HepG2 (cell line): ENCODE results near the gene SH2D3A. TPM values are rescaled to one million over a fixed set of nuclear protein-coding genes. Genes with fewer than 3 reads are reported as not detected.

ENCODE experiments used
- CHCHD3 ChIP-seq: sonication (generic); formaldehyde crosslinking; IDR thresholded peaks from 2 replicates; pipeline ENCODE4 v1.8.0; 2022; ENCODE audit warnings: mild to moderate bottlenecking, missing genetic modification reagents, moderate library complexity
- DNMT3B ChIP-seq: conservative IDR thresholded peaks from 2 replicates; pipeline ENCODE4 v1.6.1; 2016; ENCODE audit warnings: missing biosample characterization, control low read depth
- FIP1L1 ChIP-seq: fragments of 200-400 bp; formaldehyde crosslinking; IDR thresholded peaks from 2 replicates; pipeline ENCODE4 v1.6.1; 2018; ENCODE audit warnings: low read depth, mild to moderate bottlenecking, low read length, moderate library complexity, borderline replicate concordance; ENCODE audit not compliant: insufficient read depth
- HHEX ChIP-seq: IDR thresholded peaks from 2 replicates; pipeline ENCODE4 v1.6.1; 2016; ENCODE audit warnings: control low read depth
- HNRNPLL ChIP-seq: fragments of 200-400 bp; formaldehyde crosslinking; IDR thresholded peaks from 2 replicates; pipeline ENCODE4 v1.6.1; 2017; ENCODE audit warnings: mild to moderate bottlenecking, low read depth, low read length; ENCODE audit not compliant: poor library complexity, severe bottlenecking
- ISL2 ChIP-seq: sonication (generic); formaldehyde crosslinking; IDR thresholded peaks from 2 replicates; pipeline ENCODE4 v1.5.0; 2020; ENCODE audit warnings: missing genetic modification reagents
- SATB2 ChIP-seq: sonication (generic); formaldehyde crosslinking; IDR thresholded peaks from 2 replicates; pipeline ENCODE4 v1.5.0; 2020; ENCODE audit warnings: missing genetic modification reagents
- SCMH1 ChIP-seq: sonication (generic); formaldehyde crosslinking; IDR thresholded peaks from 2 replicates; pipeline ENCODE4 v1.9.0; 2021; ENCODE audit warnings: missing genetic modification reagents, mild to moderate bottlenecking, borderline replicate concordance
- SETDB1 ChIP-seq: sonication (generic); formaldehyde crosslinking; IDR thresholded peaks from 2 replicates; pipeline ENCODE4 v1.5.1; 2020; ENCODE audit warnings: missing genetic modification reagents, mild to moderate bottlenecking, borderline replicate concordance
- SP140L ChIP-seq: sonication (generic); formaldehyde crosslinking; IDR thresholded peaks from 2 replicates; pipeline ENCODE4 v1.4.0; 2020; ENCODE audit warnings: missing genetic modification reagents, borderline replicate concordance
- SRSF4 ChIP-seq: fragments of 200-400 bp; formaldehyde crosslinking; IDR thresholded peaks from one replicate; pipeline ENCODE4 v1.6.1; 2018; ENCODE audit warnings: mild to moderate bottlenecking, low read depth, low read length, moderate library complexity; ENCODE audit not compliant: poor library complexity, severe bottlenecking
- ZNF10 ChIP-seq: sonication (generic); formaldehyde crosslinking; IDR thresholded peaks from 2 replicates; pipeline ENCODE4 v1.4.0; 2020; ENCODE audit warnings: mild to moderate bottlenecking, low read depth, missing genetic modification reagents, borderline replicate concordance
- ZNF136 ChIP-seq: sonication (generic); formaldehyde crosslinking; IDR thresholded peaks from 2 replicates; pipeline ENCODE4 v1.8.1; 2022; ENCODE audit warnings: low read depth, mild to moderate bottlenecking, moderate library complexity, missing genetic modification reagents
- ZNF138 ChIP-seq: sonication (generic); formaldehyde crosslinking; IDR thresholded peaks from 2 replicates; pipeline ENCODE4 v1.5.0; 2020; ENCODE audit warnings: mild to moderate bottlenecking, low read depth, missing genetic modification reagents
- ZNF530 ChIP-seq: sonication (generic); formaldehyde crosslinking; IDR thresholded peaks from 2 replicates; pipeline ENCODE4 v1.5.0; 2020; ENCODE audit warnings: low read depth, mild to moderate bottlenecking, missing genetic modification reagents
- ZNF7 ChIP-seq: IDR thresholded peaks from 2 replicates; pipeline ENCODE4 v1.6.1; 2016; ENCODE audit warnings: missing biosample characterization, missing genetic modification reagents
- ZNF704 ChIP-seq: sonication (generic); formaldehyde crosslinking; IDR thresholded peaks from 2 replicates; pipeline ENCODE4 v1.8.1; 2023; ENCODE audit warnings: mild to moderate bottlenecking, inconsistent platforms, moderate library complexity, missing genetic modification reagents, borderline replicate concordance
- polyA plus RNA-seq, 8 experiments: library from polyadenylated mRNA; depleted of rRNA in 3 of 8; stranded (reverse) in 7 of 8; unstranded in 1 of 8; fragments of >200 nt; fragmentation: Illumina TruSeq in 4 of 8; extraction: Trizol in 4 of 8; gene quantifications; 2 replicates each; pipeline versions ENCODE4 v1.2.1 to v1.2.3, GENCODE V29; 2011 to 2016; ENCODE audit warnings: low read depth in 4 of 8, missing spikeins in 1 of 8, mixed read lengths in 1 of 8; ENCODE audit not compliant: insufficient read depth in 1 of 8
- total RNA-seq, 5 experiments: library from RNA; depleted of rRNA; stranded (reverse); fragments of >200 nt; fragmentation: Illumina TruSeq; extraction: Trizol; gene quantifications; 2 replicates each; pipeline ENCODE4 v1.2.3, GENCODE V29; 2016; ENCODE audit warnings: low read depth in 1 of 5
- TF ChIP-seq, protein P1 (sequence below), 2 experiments: sonication (generic) in 1 of 2; formaldehyde crosslinking in 1 of 2; IDR thresholded peaks; 2 replicates each; pipeline versions ENCODE4 v1.5.1 to v1.6.1; 2011 to 2020; ENCODE audit warnings: borderline replicate concordance in 1 of 2, low read depth in 1 of 2, low read length in 1 of 2, mild to moderate bottlenecking in 1 of 2, missing genetic modification reagents in 1 of 2, moderate library complexity in 1 of 2
- TF ChIP-seq, protein P2 (sequence below): sonication (generic); formaldehyde crosslinking; IDR thresholded peaks from 2 replicates; pipeline ENCODE4 v1.4.0; 2020; ENCODE audit warnings: missing genetic modification reagents, borderline replicate concordance
- TF ChIP-seq, protein P3 (sequence below): sonication (generic); formaldehyde crosslinking; IDR thresholded peaks from 2 replicates; pipeline ENCODE4 v1.5.1; 2020; ENCODE audit warnings: mild to moderate bottlenecking, moderate library complexity, missing genetic modification reagents

SH2D3A gene
- total and polyA plus RNA-seq, 2 of the 13 experiments (the other 11 are each of a cell fraction or from before 2014, with no cell fraction given), result 1.0 to 2.2 TPM

DNA sequence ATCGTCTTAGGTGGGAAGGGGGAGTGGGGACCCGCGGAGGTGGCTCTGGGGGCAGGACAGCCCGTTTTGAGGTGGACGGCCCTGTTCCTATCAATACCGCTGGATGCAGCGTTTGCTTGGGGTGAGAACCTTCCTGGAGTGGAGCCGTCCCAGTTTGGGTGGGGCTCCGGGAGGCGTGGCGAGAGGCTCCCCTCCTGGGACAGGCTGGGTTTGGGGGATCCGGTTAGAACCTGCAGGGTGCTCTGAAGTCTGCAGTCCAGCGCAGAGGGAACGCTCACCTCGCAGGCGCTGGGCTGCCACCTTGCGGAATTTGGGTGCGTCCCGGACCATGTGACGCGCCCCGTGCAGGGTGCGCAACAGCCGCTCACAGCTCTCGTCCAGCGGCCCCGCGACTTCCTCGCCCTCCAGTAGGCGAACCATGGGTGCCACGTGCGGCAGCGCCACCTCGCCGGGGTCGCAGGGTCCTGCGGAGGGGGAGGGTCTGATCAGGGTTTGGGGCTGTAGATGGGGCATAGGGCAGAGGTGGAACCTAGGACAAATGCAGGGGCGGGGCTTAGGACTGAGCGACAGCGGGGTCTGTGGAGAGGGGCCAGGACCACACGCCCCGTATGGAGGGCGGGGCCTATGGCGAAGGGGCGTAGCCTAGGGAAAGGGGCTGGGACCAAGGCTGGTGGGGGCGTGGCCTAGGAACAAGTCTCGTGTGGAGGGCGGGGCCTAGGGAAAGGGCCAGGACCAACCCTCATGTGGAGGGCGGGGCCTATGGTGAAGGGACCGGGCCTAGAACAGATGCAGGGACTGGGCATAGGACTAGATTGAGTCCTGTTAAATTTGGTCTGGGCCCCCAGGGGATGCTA lies 13.8 kb downstream of the SH2D3A start (continued):
- TF ChIP-seq, protein P1, sequence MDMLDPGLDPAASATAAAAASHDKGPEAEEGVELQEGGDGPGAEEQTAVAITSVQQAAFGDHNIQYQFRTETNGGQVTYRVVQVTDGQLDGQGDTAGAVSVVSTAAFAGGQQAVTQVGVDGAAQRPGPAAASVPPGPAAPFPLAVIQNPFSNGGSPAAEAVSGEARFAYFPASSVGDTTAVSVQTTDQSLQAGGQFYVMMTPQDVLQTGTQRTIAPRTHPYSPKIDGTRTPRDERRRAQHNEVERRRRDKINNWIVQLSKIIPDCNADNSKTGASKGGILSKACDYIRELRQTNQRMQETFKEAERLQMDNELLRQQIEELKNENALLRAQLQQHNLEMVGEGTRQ (IDR thresholded peaks at IDR 0.05; ENCODE audit: low read depth, low read length), result peak; percentile 83
- TF ChIP-seq, protein P1 (CRISPR knock-in tag; IDR thresholded peaks at IDR 0.05; ENCODE audit: borderline replicate concordance), result peak; percentile 90
- TF ChIP-seq HHEX, result no peak; the same call in 1 of the 2 replicates
- TF ChIP-seq, protein P2, sequence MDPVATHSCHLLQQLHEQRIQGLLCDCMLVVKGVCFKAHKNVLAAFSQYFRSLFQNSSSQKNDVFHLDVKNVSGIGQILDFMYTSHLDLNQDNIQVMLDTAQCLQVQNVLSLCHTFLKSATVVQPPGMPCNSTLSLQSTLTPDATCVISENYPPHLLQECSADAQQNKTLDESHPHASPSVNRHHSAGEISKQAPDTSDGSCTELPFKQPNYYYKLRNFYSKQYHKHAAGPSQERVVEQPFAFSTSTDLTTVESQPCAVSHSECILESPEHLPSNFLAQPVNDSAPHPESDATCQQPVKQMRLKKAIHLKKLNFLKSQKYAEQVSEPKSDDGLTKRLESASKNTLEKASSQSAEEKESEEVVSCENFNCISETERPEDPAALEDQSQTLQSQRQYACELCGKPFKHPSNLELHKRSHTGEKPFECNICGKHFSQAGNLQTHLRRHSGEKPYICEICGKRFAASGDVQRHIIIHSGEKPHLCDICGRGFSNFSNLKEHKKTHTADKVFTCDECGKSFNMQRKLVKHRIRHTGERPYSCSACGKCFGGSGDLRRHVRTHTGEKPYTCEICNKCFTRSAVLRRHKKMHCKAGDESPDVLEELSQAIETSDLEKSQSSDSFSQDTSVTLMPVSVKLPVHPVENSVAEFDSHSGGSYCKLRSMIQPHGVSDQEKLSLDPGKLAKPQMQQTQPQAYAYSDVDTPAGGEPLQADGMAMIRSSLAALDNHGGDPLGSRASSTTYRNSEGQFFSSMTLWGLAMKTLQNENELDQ (CRISPR knock-in tag), result no peak; the same call in 1 of the 2 replicates
- TF ChIP-seq ZNF136 (CRISPR knock-in tag), result 0 out of 2 replicates have a peak, but pooled peaks have one; percentile 40
- TF ChIP-seq ZNF138 (CRISPR knock-in tag), result no peak
- TF ChIP-seq SP140L, result no peak
- no peak for TF ChIP-seq FIP1L1
- TF ChIP-seq, protein P3, sequence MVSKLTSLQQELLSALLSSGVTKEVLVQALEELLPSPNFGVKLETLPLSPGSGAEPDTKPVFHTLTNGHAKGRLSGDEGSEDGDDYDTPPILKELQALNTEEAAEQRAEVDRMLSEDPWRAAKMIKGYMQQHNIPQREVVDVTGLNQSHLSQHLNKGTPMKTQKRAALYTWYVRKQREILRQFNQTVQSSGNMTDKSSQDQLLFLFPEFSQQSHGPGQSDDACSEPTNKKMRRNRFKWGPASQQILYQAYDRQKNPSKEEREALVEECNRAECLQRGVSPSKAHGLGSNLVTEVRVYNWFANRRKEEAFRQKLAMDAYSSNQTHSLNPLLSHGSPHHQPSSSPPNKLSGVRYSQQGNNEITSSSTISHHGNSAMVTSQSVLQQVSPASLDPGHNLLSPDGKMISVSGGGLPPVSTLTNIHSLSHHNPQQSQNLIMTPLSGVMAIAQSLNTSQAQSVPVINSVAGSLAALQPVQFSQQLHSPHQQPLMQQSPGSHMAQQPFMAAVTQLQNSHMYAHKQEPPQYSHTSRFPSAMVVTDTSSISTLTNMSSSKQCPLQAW (CRISPR knock-in tag), result peak; percentile 90
- TF ChIP-seq DNMT3B (CRISPR knock-in tag), result 0 out of 2 replicates have a peak, but pooled peaks have one; percentile 56
- no peak for TF ChIP-seq ZNF7 (CRISPR knock-in tag)
- no peak for TF ChIP-seq ZNF10 (CRISPR knock-in tag)
- 0 out of 2 replicates have a peak, but pooled peaks have one; percentile 66 for TF ChIP-seq ZNF704
- no peak for TF ChIP-seq SCMH1
- 0 out of 2 replicates have a peak, but pooled peaks have one; percentile 68 for TF ChIP-seq SATB2 (CRISPR knock-in tag)
- peak; percentile 91 for TF ChIP-seq HNRNPLL
- TF ChIP-seq ZNF530, result no peak
- 0 out of 2 replicates have a peak, but pooled peaks have one; percentile 19 for TF ChIP-seq CHCHD3
- TF ChIP-seq SETDB1 (CRISPR knock-in tag), result no peak
- TF ChIP-seq SRSF4, result no peak
- TF ChIP-seq ISL2 (CRISPR knock-in tag), result peak; percentile 60; the same call in 1 of the 2 replicates
